ENCODE results near the gene UBE2M.

The UBE2M gene

GRCh38 chr19:58515259-58515658 lies 43.2 kb downstream of the UBE2M start:
- Histone ChIP-seq H3K9me3 (ENCODE audit: control insufficient read depth, low read length) (no peaks in the 10 kb centered on the region), H3K9ac (ENCODE audit: low read length) (peak overlapping the region; percentile 87), H3K4ac (ENCODE audit: low read depth in 1 of 2, low read length in 2 of 2) (no peak overlapping the region), H2BK5ac (ENCODE audit: low read depth, low read length, poor library complexity, severe bottlenecking) (no peak overlapping the region), H3K36me3 (ENCODE audit: control insufficient read depth in 1 of 2, insufficient read depth in 2 of 2, low read depth in 1 of 2, low read length in 2 of 2) (peaks cover 22 to 59% of the 10 kb centered on the region in 2 experiments), H3K18ac (ENCODE audit: low read depth in 1 of 2, low read length in 2 of 2) (no peak overlapping the region), H2AK5ac (ENCODE audit: low read length, severe bottlenecking) (no peak overlapping the region), H3K4me3 (ENCODE audit: insufficient read depth in 1 of 2, low read depth in 1 of 2, low read length in 2 of 2) (no peak overlapping the region), H3K14ac (ENCODE audit: low read length in 2 of 2) (no peak overlapping the region), H4K91ac (ENCODE audit: low read length) (no peak overlapping the region), H3K23ac (ENCODE audit: low read length in 2 of 2) (no peak overlapping the region), H3K4me2 (ENCODE audit: low read length, poor library complexity, severe bottlenecking) (no peak overlapping the region), H2AFZ (ENCODE audit: low read depth, low read length) (no peak overlapping the region), H3K27ac (ENCODE audit: low read length, poor library complexity, severe bottlenecking) (no peak overlapping the region), H3K27me3 (ENCODE audit: control insufficient read depth in 1 of 2, insufficient read depth in 1 of 2, low read length in 2 of 2) (no peaks in the 10 kb centered on the region), H2BK15ac (ENCODE audit: low read depth, poor library complexity, severe bottlenecking) (no peak overlapping the region), H3K79me1 (replicated peaks; ENCODE audit: low read length, poor library complexity, severe bottlenecking) (peaks cover 39% of the 10 kb centered on the region), H4K8ac (ENCODE audit: low read length) (no peak overlapping the region), H2BK120ac (ENCODE audit: low read depth, low read length) (no peak overlapping the region), H3K4me1 (ENCODE audit: control insufficient read depth, insufficient read depth, low read depth, low read length) (peaks cover 28% of the 10 kb centered on the region), H2BK12ac (ENCODE audit: low read length in 2 of 2) (no peak overlapping the region)
- DNase-seq: no peak
- WGBS: 88% methylated on average over 2 of the region's 2 CpGs

GRCh38 chr19:58514564-58515022 lies 43.8 kb downstream of the UBE2M start:
- no peak overlapping the region for H2AK5ac ChIP-seq (ENCODE audit: low read length, severe bottlenecking)
- 87% methylated on average over 3 of the region's 3 CpGs for WGBS
- no peak overlapping the region for H2BK5ac ChIP-seq (ENCODE audit: low read depth, low read length, poor library complexity, severe bottlenecking)
- H2AFZ ChIP-seq (ENCODE audit: low read depth, low read length): no peak overlapping the region
- H3K9me3 ChIP-seq (ENCODE audit: control insufficient read depth, low read length): no peaks in the 10 kb centered on the region
- H3K18ac ChIP-seq (ENCODE audit: low read depth in 1 of 2, low read length in 2 of 2): peak overlapping the region; percentile 27 to 72
- no peak overlapping the region for H3K4me2 ChIP-seq (ENCODE audit: low read length, poor library complexity, severe bottlenecking)
- no peak overlapping the region for H2BK120ac ChIP-seq (ENCODE audit: low read depth, low read length)
- H3K36me3 ChIP-seq (ENCODE audit: control insufficient read depth in 1 of 2, insufficient read depth in 2 of 2, low read depth in 1 of 2, low read length in 2 of 2): peaks cover 25 to 62% of the 10 kb centered on the region in 2 experiments
- peak overlapping the region; percentile 61 for H4K8ac ChIP-seq (ENCODE audit: low read length)
- H3K27ac ChIP-seq (ENCODE audit: low read length, poor library complexity, severe bottlenecking): no peak overlapping the region
- H3K23ac ChIP-seq (ENCODE audit: low read length in 2 of 2): no peak overlapping the region
- peaks cover 36% of the 10 kb centered on the region for H3K79me1 ChIP-seq (replicated peaks; ENCODE audit: low read length, poor library complexity, severe bottlenecking)
- peak overlapping the region in 1 of 2 experiments; percentile 56 for H3K14ac ChIP-seq (ENCODE audit: low read length in 2 of 2)
- H3K9ac ChIP-seq (ENCODE audit: low read length): peak overlapping the region; percentile 87
- H2BK15ac ChIP-seq (ENCODE audit: low read depth, poor library complexity, severe bottlenecking): no peak overlapping the region
- H3K27me3 ChIP-seq (ENCODE audit: control insufficient read depth in 1 of 2, insufficient read depth in 1 of 2, low read length in 2 of 2): no peaks in the 10 kb centered on the region
- H2BK12ac ChIP-seq (ENCODE audit: low read length in 2 of 2): no peak overlapping the region
- no peak for DNase-seq
- H3K4me1 ChIP-seq (ENCODE audit: control insufficient read depth, insufficient read depth, low read depth, low read length): peaks cover 28% of the 10 kb centered on the region
- H4K91ac ChIP-seq (ENCODE audit: low read length): peak overlapping the region; percentile 23
- peak overlapping the region; percentile 10 to 20 for H3K4ac ChIP-seq (ENCODE audit: low read depth in 1 of 2, low read length in 2 of 2)
- peak overlapping the region in 1 of 2 experiments; percentile 81 for H3K4me3 ChIP-seq (ENCODE audit: insufficient read depth in 1 of 2, low read depth in 1 of 2, low read length in 2 of 2)

GRCh38 chr19:58513694-58514563 lies 44.5 kb downstream of the UBE2M start:
- Histone ChIP-seq H2BK15ac (ENCODE audit: low read depth, poor library complexity, severe bottlenecking) (no peak overlapping the region), H3K4me3 (ENCODE audit: insufficient read depth in 1 of 2, low read depth in 1 of 2, low read length in 2 of 2) (peak overlapping the region; percentile 11 to 81), H3K27ac (ENCODE audit: low read length, poor library complexity, severe bottlenecking) (no peak overlapping the region), H3K4me2 (ENCODE audit: low read length, poor library complexity, severe bottlenecking) (no peak overlapping the region), H2AFZ (ENCODE audit: low read depth, low read length) (no peak overlapping the region), H3K9me3 (ENCODE audit: control insufficient read depth, low read length) (no peaks in the 10 kb centered on the region), H2BK12ac (ENCODE audit: low read length in 2 of 2) (peak overlapping the region in 1 of 2 experiments; percentile 0), H3K79me1 (replicated peaks; ENCODE audit: low read length, poor library complexity, severe bottlenecking) (peaks cover 36% of the 10 kb centered on the region), H2AK5ac (ENCODE audit: low read length, severe bottlenecking) (no peak overlapping the region), H3K4ac (ENCODE audit: low read depth in 1 of 2, low read length in 2 of 2) (peak overlapping the region; percentile 10 to 20), H3K4me1 (ENCODE audit: control insufficient read depth, insufficient read depth, low read depth, low read length) (peaks cover 28% of the 10 kb centered on the region), H3K18ac (ENCODE audit: low read depth in 1 of 2, low read length in 2 of 2) (peak overlapping the region; percentile 27 to 72), H2BK5ac (ENCODE audit: low read depth, low read length, poor library complexity, severe bottlenecking) (no peak overlapping the region), H3K36me3 (ENCODE audit: control insufficient read depth in 1 of 2, insufficient read depth in 2 of 2, low read depth in 1 of 2, low read length in 2 of 2) (peaks cover 28 to 66% of the 10 kb centered on the region in 2 experiments), H3K23ac (ENCODE audit: low read length in 2 of 2) (no peak overlapping the region), H4K8ac (ENCODE audit: low read length) (peak overlapping the region; percentile 92), H4K91ac (ENCODE audit: low read length) (peak overlapping the region; percentile 43), H2BK120ac (ENCODE audit: low read depth, low read length) (no peak overlapping the region), H3K9ac (ENCODE audit: low read length) (peak overlapping the region; percentile 87), H3K27me3 (ENCODE audit: control insufficient read depth in 1 of 2, insufficient read depth in 1 of 2, low read length in 2 of 2) (no peaks in the 10 kb centered on the region), H3K14ac (ENCODE audit: low read length in 2 of 2) (peak overlapping the region in 1 of 2 experiments; percentile 56)
- WGBS: 31% methylated on average over 42 of the region's 66 CpGs
- peak; percentile 78 for DNase-seq

- WGBS: 97% methylated on average over 10 of the region's 10 CpGs
- Histone ChIP-seq H3K4me1 (ENCODE audit: control insufficient read depth, insufficient read depth, low read depth, low read length) (peaks cover 23% of the 10 kb centered on the region), H3K4me3 (ENCODE audit: insufficient read depth in 1 of 2, low read depth in 1 of 2, low read length in 2 of 2) (no peak overlapping the region), H3K27me3 (ENCODE audit: control insufficient read depth in 1 of 2, insufficient read depth in 1 of 2, low read length in 2 of 2) (no peaks in the 10 kb centered on the region), H4K8ac (ENCODE audit: low read length) (no peak overlapping the region), H3K4ac (ENCODE audit: low read depth in 1 of 2, low read length in 2 of 2) (no peak overlapping the region), H2BK15ac (ENCODE audit: low read depth, poor library complexity, severe bottlenecking) (no peak overlapping the region), H3K23ac (ENCODE audit: low read length in 2 of 2) (no peak overlapping the region), H3K4me2 (ENCODE audit: low read length, poor library complexity, severe bottlenecking) (no peak overlapping the region), H3K79me1 (replicated peaks; ENCODE audit: low read length, poor library complexity, severe bottlenecking) (peaks cover 36% of the 10 kb centered on the region), H2AFZ (ENCODE audit: low read depth, low read length) (no peak overlapping the region), H2AK5ac (ENCODE audit: low read length, severe bottlenecking) (no peak overlapping the region), H3K27ac (ENCODE audit: low read length, poor library complexity, severe bottlenecking) (no peak overlapping the region), H3K36me3 (ENCODE audit: control insufficient read depth in 1 of 2, insufficient read depth in 2 of 2, low read depth in 1 of 2, low read length in 2 of 2) (peaks cover 28 to 66% of the 10 kb centered on the region in 2 experiments), H3K14ac (ENCODE audit: low read length in 2 of 2) (no peak overlapping the region), H4K91ac (ENCODE audit: low read length) (no peak overlapping the region), H3K18ac (ENCODE audit: low read depth in 1 of 2, low read length in 2 of 2) (no peak overlapping the region), H2BK5ac (ENCODE audit: low read depth, low read length, poor library complexity, severe bottlenecking) (no peak overlapping the region), H2BK12ac (ENCODE audit: low read length in 2 of 2) (no peak overlapping the region), H3K9ac (ENCODE audit: low read length) (peak overlapping the region; percentile 87), H2BK120ac (ENCODE audit: low read depth, low read length) (no peak overlapping the region), H3K9me3 (ENCODE audit: control insufficient read depth, low read length) (no peaks in the 10 kb centered on the region)
- no peak for DNase-seq
These were observed 45.2 kb downstream of the UBE2M start for GRCh38 chr19:58513213-58513693.

Measured in mesenchymal stem cell (in vitro differentiated cells and primary cell).